Neutrophil (primary cell): ENCODE measurements around the gene UBA1.
"Not testable (repeated sequence)": the region's sequence is repeated elsewhere in the genome, so short reads cannot be mapped to it uniquely, and the experiment has no call there.

ENCODE experiments used
- H3K27ac ChIP-seq: fragments of 200-600 bp; sonication (generic); 2 replicates; pipeline ENCODE4 v1.5.1; 2016; ENCODE audit warnings: mild to moderate bottlenecking, moderate library complexity
- H3K27me3 ChIP-seq: fragments of 200-600 bp; sonication (generic); 2 replicates; pipeline ENCODE4 v1.6.0; 2016; ENCODE audit warnings: mild to moderate bottlenecking
- H3K36me3 ChIP-seq: fragments of 200-600 bp; sonication (generic); 2 replicates; pipeline ENCODE4 v1.5.1; 2017
- H3K4me1 ChIP-seq, 2 experiments: fragments of 200-600 bp in 1 of 2; sonication (generic) in 1 of 2; 1 replicate in 1 of 2; 2 replicates in 1 of 2; pipeline versions ENCODE4 v1.5.1 to v1.6.1; 2013 to 2016; ENCODE audit warnings: low read depth in 1 of 2, low read length in 1 of 2, mild to moderate bottlenecking in 1 of 2, moderate library complexity in 1 of 2; ENCODE audit not compliant: control insufficient read depth in 1 of 2, insufficient read depth in 1 of 2
- H3K4me3 ChIP-seq, 2 experiments: fragments of 200-600 bp in 1 of 2; sonication (generic) in 1 of 2; 1 replicate in 1 of 2; 2 replicates in 1 of 2; pipeline ENCODE4 v1.5.1; 2013 to 2016; ENCODE audit warnings: low read depth in 1 of 2, low read length in 1 of 2, mild to moderate bottlenecking in 1 of 2, moderate library complexity in 1 of 2
- H3K9me3 ChIP-seq: fragments of 200-600 bp; sonication (generic); 2 replicates; pipeline ENCODE4 v1.5.1; 2016
- CTCF ChIP-seq: fragments of 200-600 bp; sonication (generic); IDR thresholded peaks from 2 replicates; pipeline ENCODE4 v1.5.1; 2016; ENCODE audit warnings: antibody characterized with exemption

The UBA1 gene

GRCh38 chrX:47247999-47248320, 54.3 kb downstream of the UBA1 start:
- Histone ChIP-seq H3K4me3 (no peak overlapping the region), H3K36me3 (no peaks in the 10 kb centered on the region), H3K9me3 (no peaks in the 10 kb centered on the region), H3K4me1 (no peaks in the 10 kb centered on the region), H3K27me3 (no peaks in the 10 kb centered on the region), H3K27ac (no peak overlapping the region)
- no peak for TF ChIP-seq CTCF

- H3K4me3 ChIP-seq, result no peak overlapping the region
- TF ChIP-seq CTCF, result no peak
- H3K4me1 ChIP-seq, result no peaks in the 10 kb centered on the region
- H3K27ac ChIP-seq, result no peak overlapping the region
- H3K9me3 ChIP-seq, result no peaks in the 10 kb centered on the region
- no peaks in the 10 kb centered on the region for H3K36me3 ChIP-seq
- no peaks in the 10 kb centered on the region for H3K27me3 ChIP-seq
These were observed 54.9 kb downstream of the UBA1 start for GRCh38 chrX:47248576-47248975.

GRCh38 chrX:47250017-47250347, 56.4 kb downstream of the UBA1 start:
- Histone ChIP-seq H3K27ac (no peak overlapping the region), H3K9me3 (no peaks in the 10 kb centered on the region), H3K27me3 (no peaks in the 10 kb centered on the region), H3K4me3 (no peak overlapping the region), H3K36me3 (no peaks in the 10 kb centered on the region), H3K4me1 (no peaks in the 10 kb centered on the region)
- no peak for TF ChIP-seq CTCF

GRCh38 chrX:47257620-47258019, 64.0 kb downstream of the UBA1 start:
- H3K9me3 ChIP-seq, H3K4me3 ChIP-seq, H3K27me3 ChIP-seq, H3K36me3 ChIP-seq, H3K4me1 ChIP-seq, H3K27ac ChIP-seq: not testable (repeated sequence)
